ENCODE measurements around the gene CFHR4. TPM values are rescaled to one million over a fixed set of nuclear protein-coding genes. Genes with fewer than 3 reads are reported as not detected.

Gene CFHR4
- total and polyA plus RNA-seq, 2 donors (not counting 1 experiment from before 2014, with no cell fraction given), result not detected

- H4K20me1 ChIP-seq (ENCODE audit: control insufficient read depth, insufficient read depth, low read length, poor library complexity, severe bottlenecking), result no peaks in the 10 kb centered on the region
- TF ChIP-seq EZH2 (IDR thresholded peaks at IDR 0.05; ENCODE audit: borderline replicate concordance, insufficient read depth, low read depth, low read length, poor library complexity, severe bottlenecking) (no peak), CTCF (IDR thresholded peaks at IDR 0.05) (no peak)
- Mint-ChIP-seq H3K4me1 (no peaks in the 10 kb centered on the region), H3K9me3 (ENCODE audit: insufficient read depth) (peaks cover 4% of the 10 kb centered on the region), H3K27ac (no peak overlapping the region), H3K4me3 (no peak overlapping the region), H3K27me3 (no peaks in the 10 kb centered on the region)
- peaks cover 0 to 1% (median 0%) of the 10 kb centered on the region in 3 donors for H3K9me3 ChIP-seq (ENCODE audit: control extremely low read depth in 1 of 3, control insufficient read depth in 2 of 3, insufficient read depth in 1 of 3, low read length in 2 of 3)
- WGBS (ENCODE audit: insufficient coverage), result 76% methylated on average over 4 of the region's 6 CpGs
- H3K27ac ChIP-seq (ENCODE audit: low read length in 2 of 2), result no peak overlapping the region
- no peak overlapping the region for H2AFZ ChIP-seq (ENCODE audit: insufficient read depth, low read depth, low read length, poor library complexity, severe bottlenecking)
- H3K36me3 ChIP-seq (replicated peaks in 1 of 2; ENCODE audit: control extremely low read depth in 1 of 2, control insufficient read depth in 1 of 2, extremely low read depth in 1 of 2, insufficient read depth in 2 of 2, low read length in 1 of 2), result no peaks in the 10 kb centered on the region
- no peak overlapping the region for H3K4me2 ChIP-seq (replicated peaks; ENCODE audit: low read depth, low read length, poor library complexity, severe bottlenecking)
- DNase-seq (no peak), ATAC-seq (ENCODE audit: low read depth) (no peak)
- no peaks in the 10 kb centered on the region for H3K4me1 ChIP-seq (ENCODE audit: control insufficient read depth in 2 of 2, insufficient read depth in 2 of 2, low read length in 2 of 2)
- no peak overlapping the region for H3K4me3 ChIP-seq (ENCODE audit: control extremely low read depth in 1 of 5, extremely low read depth in 1 of 5, insufficient read depth in 1 of 5, low read depth in 2 of 5, low read length in 4 of 5)
- CTCF ChIA-PET, result no interaction called here
- H3K79me2 ChIP-seq (ENCODE audit: control insufficient read depth, insufficient read depth, low read length), result no peaks in the 10 kb centered on the region
- no peak overlapping the region for H3K9ac ChIP-seq (ENCODE audit: low read length)
- intact Hi-C loops (cut with micrococcal nuclease), result no loop called here
- POLR2A ChIA-PET, result no interaction called here
- H3K27me3 ChIP-seq (replicated peaks in 1 of 4; ENCODE audit: control extremely low read depth in 1 of 4, control insufficient read depth in 3 of 4, insufficient read depth in 4 of 4, low read length in 3 of 4), result no peaks in the 10 kb centered on the region
Observed at GRCh38 chr1:196890668-196891067, 2.8 kb downstream of the CFHR4 start.

- H3K36me3 ChIP-seq (replicated peaks in 1 of 2; ENCODE audit: control extremely low read depth in 1 of 2, control insufficient read depth in 1 of 2, extremely low read depth in 1 of 2, insufficient read depth in 2 of 2, low read length in 1 of 2), result no peaks in the 10 kb centered on the region
- WGBS (ENCODE audit: insufficient coverage), result 95% methylated on average over 4 of the region's 6 CpGs
Observed at GRCh38 chr1:196891251-196891650, 3.4 kb downstream of the CFHR4 start.

More at GRCh38 chr1:196891251-196891650, 3.4 kb downstream of the CFHR4 start:
- Histone ChIP-seq H3K4me1 (ENCODE audit: control insufficient read depth in 2 of 2, insufficient read depth in 2 of 2, low read length in 2 of 2) (no peaks in the 10 kb centered on the region), H2AFZ (ENCODE audit: insufficient read depth, low read depth, low read length, poor library complexity, severe bottlenecking) (no peak overlapping the region), H3K27me3 (replicated peaks in 1 of 4; ENCODE audit: control extremely low read depth in 1 of 4, control insufficient read depth in 3 of 4, insufficient read depth in 4 of 4, low read length in 3 of 4) (no peaks in the 10 kb centered on the region), H3K4me2 (replicated peaks; ENCODE audit: low read depth, low read length, poor library complexity, severe bottlenecking) (no peak overlapping the region), H3K9me3 (ENCODE audit: control extremely low read depth in 1 of 3, control insufficient read depth in 2 of 3, insufficient read depth in 1 of 3, low read length in 2 of 3) (peaks cover 0 to 1% (median 0%) of the 10 kb centered on the region in 3 donors), H3K27ac (ENCODE audit: low read length in 2 of 2) (no peak overlapping the region), H3K79me2 (ENCODE audit: control insufficient read depth, insufficient read depth, low read length) (no peaks in the 10 kb centered on the region), H4K20me1 (ENCODE audit: control insufficient read depth, insufficient read depth, low read length, poor library complexity, severe bottlenecking) (no peaks in the 10 kb centered on the region), H3K4me3 (ENCODE audit: control extremely low read depth in 1 of 5, extremely low read depth in 1 of 5, insufficient read depth in 1 of 5, low read depth in 2 of 5, low read length in 4 of 5) (no peak overlapping the region), H3K9ac (ENCODE audit: low read length) (no peak overlapping the region)
- H3K9me3 Mint-ChIP-seq (ENCODE audit: insufficient read depth), result peaks cover 4% of the 10 kb centered on the region
- intact Hi-C loops (cut with micrococcal nuclease), result no loop called here
- DNase-seq (no peak), ATAC-seq (ENCODE audit: low read depth) (no peak)
- no peaks in the 10 kb centered on the region for H3K4me1 Mint-ChIP-seq
- ChIA-PET POLR2A (no interaction called here), CTCF (no interaction called here)
- no peak overlapping the region for H3K27ac Mint-ChIP-seq
- no peaks in the 10 kb centered on the region for H3K27me3 Mint-ChIP-seq
- TF ChIP-seq EZH2 (IDR thresholded peaks at IDR 0.05; ENCODE audit: borderline replicate concordance, insufficient read depth, low read depth, low read length, poor library complexity, severe bottlenecking) (no peak), CTCF (IDR thresholded peaks at IDR 0.05) (no peak)
- H3K4me3 Mint-ChIP-seq, result no peak overlapping the region
